Measurements from ENCODE around the gene BRD4.

Gene BRD4

GRCh38 chr19:15316498-15316897 is 15.8 kb downstream of the BRD4 start:
- in situ Hi-C loops (cut with HindIII; ENCODE audit: low sequenced_read_pairs) = no loop called here

GRCh38 chr19:15315101-15315500 is 17.2 kb downstream of the BRD4 start:
- in situ Hi-C loops (cut with HindIII; ENCODE audit: low sequenced_read_pairs) = no loop called here

GRCh38 chr19:15313649-15314279 is 18.6 kb downstream of the BRD4 start:
- in situ Hi-C loops (cut with HindIII; ENCODE audit: low sequenced_read_pairs) = no loop called here

- in situ Hi-C loops (cut with HindIII; ENCODE audit: low sequenced_read_pairs) = no loop called here
Measured at GRCh38 chr19:15307169-15307568, 25.2 kb downstream of the BRD4 start.

- in situ Hi-C loops (cut with HindIII; ENCODE audit: low sequenced_read_pairs) = no loop called here
Measured at GRCh38 chr19:15305582-15306334, 26.6 kb downstream of the BRD4 start.

- in situ Hi-C loops (cut with HindIII; ENCODE audit: low sequenced_read_pairs) = no loop called here
Measured at GRCh38 chr19:15304140-15304705, 28.1 kb downstream of the BRD4 start.

GRCh38 chr19:15303105-15303780 is 29.1 kb downstream of the BRD4 start:
- in situ Hi-C loops (cut with HindIII; ENCODE audit: low sequenced_read_pairs) = no loop called here

- in situ Hi-C loops (cut with HindIII; ENCODE audit: low sequenced_read_pairs) = no loop called here
Measured at GRCh38 chr19:15300533-15301197, 31.7 kb downstream of the BRD4 start.

GRCh38 chr19:15299568-15300409 is 32.5 kb downstream of the BRD4 start:
- in situ Hi-C loops (cut with HindIII; ENCODE audit: low sequenced_read_pairs) = no loop called here

- in situ Hi-C loops (cut with HindIII; ENCODE audit: low sequenced_read_pairs) = no loop called here
Measured at GRCh38 chr19:15298847-15299567, 33.3 kb downstream of the BRD4 start.

- in situ Hi-C loops (cut with HindIII; ENCODE audit: low sequenced_read_pairs) = no loop called here
Measured at GRCh38 chr19:15297416-15298224, 34.7 kb downstream of the BRD4 start.

GRCh38 chr19:15296841-15297415 is 35.4 kb downstream of the BRD4 start:
- in situ Hi-C loops (cut with HindIII; ENCODE audit: low sequenced_read_pairs) = no loop called here

GRCh38 chr19:15296353-15296752 is 36.0 kb downstream of the BRD4 start:
- in situ Hi-C loops (cut with HindIII; ENCODE audit: low sequenced_read_pairs) = no loop called here

GRCh38 chr19:15294561-15294990 is 37.8 kb downstream of the BRD4 start:
- in situ Hi-C loops (cut with HindIII; ENCODE audit: low sequenced_read_pairs) = no loop called here

- in situ Hi-C loops (cut with HindIII; ENCODE audit: low sequenced_read_pairs) = no loop called here
Measured at GRCh38 chr19:15293781-15294491, 38.4 kb downstream of the BRD4 start.

GRCh38 chr19:15292847-15293582 is 39.3 kb downstream of the BRD4 start:
- in situ Hi-C loops (cut with HindIII; ENCODE audit: low sequenced_read_pairs) = no loop called here

- in situ Hi-C loops (cut with HindIII; ENCODE audit: low sequenced_read_pairs) = no loop called here
Measured at GRCh38 chr19:15292140-15292539, 40.2 kb downstream of the BRD4 start.
